Heart right ventricle (tissue), 16 donors: ENCODE data around the gene NEU4. TPM values are rescaled to one million over a fixed set of nuclear protein-coding genes. Genes with fewer than 3 reads are reported as not detected.
"Not testable (repeated sequence)": the region's sequence is repeated elsewhere in the genome, so short reads cannot be mapped to it uniquely, and the experiment has no call there.

Source experiments
- ATAC-seq, 8 donors: fragments of 200-7000 bp; cut with Tn5 transposase; one replicate each; pipeline ENCODE4 v1.9.1; 2020; ENCODE audit warnings: mild to moderate bottlenecking in 8 of 8, moderate library complexity in 8 of 8, moderate number of reproducible peaks in 1 of 8
- DNase-seq, 2 donors: peaks; one replicate each; pipeline ENCODE4 v3.0.0-alpha.2; 2020
- H3K27ac ChIP-seq, 10 donors: fragments of 200-600 bp; sonication (generic) in 2 of 10; one replicate each; pipeline versions ENCODE4 v1.5.0 to v1.8.0; 2020 to 2022; ENCODE audit warnings: mild to moderate bottlenecking in 3 of 10
- H3K27me3 ChIP-seq, 7 donors: fragments of 200-600 bp; one replicate each; pipeline ENCODE4 v1.8.0; 2021 to 2022; ENCODE audit warnings: mild to moderate bottlenecking in 2 of 7
- H3K36me3 ChIP-seq, 9 donors: fragments of 200-600 bp; sonication (generic) in 1 of 9; one replicate each; pipeline versions ENCODE4 v1.5.0 to v1.8.0; 2020 to 2022; ENCODE audit warnings: mild to moderate bottlenecking in 2 of 9
- H3K4me1 ChIP-seq, 9 donors: fragments of 200-600 bp; sonication (generic) in 1 of 9; one replicate each; pipeline versions ENCODE4 v1.5.0 to v1.8.0; 2020 to 2022; ENCODE audit warnings: mild to moderate bottlenecking in 4 of 9
- H3K4me3 ChIP-seq, 10 donors: fragments of 200-600 bp; sonication (generic) in 2 of 10; one replicate each; pipeline versions ENCODE4 v1.5.0 to v1.8.0; 2020 to 2022; ENCODE audit warnings: mild to moderate bottlenecking in 7 of 10, moderate library complexity in 2 of 10
- H3K9me3 ChIP-seq, 11 donors: fragments of 200-600 bp in 10 of 11; sonication (generic) in 2 of 11; one replicate each; pipeline versions ENCODE4 v1.5.0 to v1.8.0; 2013 to 2022; ENCODE audit warnings: mild to moderate bottlenecking in 2 of 11, control low read depth in 1 of 11, moderate library complexity in 1 of 11
- WGBS, 2 donors: extraction: QIAGEN DNeasy Blood & Tissue Kit; methylation state at CpG; one replicate each; pipeline ENCODE4 v1.1.7; 2013; ENCODE audit warnings: inconsistent platforms in 1 of 2; 5-methylcytosine and 5-hydroxymethylcytosine counted together
- intact Hi-C, 10 donors: fragments of 100-400 bp; cut with DNase I; formaldehyde crosslinking; loops; one replicate each; pipeline versions ENCODE4 v1.11.1 to v1.14.2; 2022
- polyA plus RNA-seq, 2 donors: library from polyadenylated mRNA; stranded (reverse); fragments of 200-250 nt; gene quantifications; one replicate each; pipeline ENCODE4 v1.2.3, GENCODE V29; 2013
- total RNA-seq, 10 donors: library from RNA; stranded (reverse); fragmentation: NEBNext Ultra II Directional in 3 of 10; extraction: Animal tissue kit (Norgen Biotek cat#: 25700) in 3 of 10; gene quantifications; one replicate each; pipeline versions ENCODE4 v1.2.1 to v1.2.4, GENCODE V29; 2021 to 2023
- TF ChIP-seq, protein P1 (sequence below), 9 donors: fragments of 200-600 bp; sonication (generic) in 2 of 9; IDR thresholded peaks; one replicate each; pipeline versions ENCODE4 v1.5.0 to v1.8.0; 2021 to 2022; ENCODE audit warnings: antibody characterized with exemption in 9 of 9, mild to moderate bottlenecking in 5 of 9, moderate library complexity in 1 of 9
- donor health status: Arrhythmogenic right ventricular cardiomyopathy.
- donor health status: ischemic (EF 13 %, LVEDD 7.1; RV severe dilation, severe dysfunction).
- donor health status: healthy with polysubstance abuse.
- donor health status: DM: no; HTN: yes; CAD: no.
- donor health status: DM: no; HTN: no; CAD: no.
- donor health status: ischemic (EF 25% LVEDD 6.9; RV normal size, moderate dysfunction).
- donor health status: ischemic (EF 25% LVEDD 5.7; RV mildly dilated, moderate dysfunction).
- donor health status: healthy.
- donor health status: DM: yes; HTN: yes; CAD: no.
- donor health status: Ischemic cardiomyopathy.
- donor health status: ischemic (EF 35%, LVEDD 5.7; RV mildly dilated, moderate dysfunction).
- donor health status: nonischemic (EF 11% LVEDD 7.7; RV severe dilation, severe dysfunction).
- donor health status: DM: yes; HTN: yes; CAD: no.
- donor health status: PGD.
- donor health status: ischemic (EF 29% LVEDD 5.4; RV normal size, mild dysfunction).
- donor health status: nonischemic (EF 23%, LVEDD 6.1; RV moderate dilation, normal function).

NEU4 gene
- total and polyA plus RNA-seq, 12 donors: 0.07 to 1.2 (median 0.46) TPM; not detected in 2

DNA sequence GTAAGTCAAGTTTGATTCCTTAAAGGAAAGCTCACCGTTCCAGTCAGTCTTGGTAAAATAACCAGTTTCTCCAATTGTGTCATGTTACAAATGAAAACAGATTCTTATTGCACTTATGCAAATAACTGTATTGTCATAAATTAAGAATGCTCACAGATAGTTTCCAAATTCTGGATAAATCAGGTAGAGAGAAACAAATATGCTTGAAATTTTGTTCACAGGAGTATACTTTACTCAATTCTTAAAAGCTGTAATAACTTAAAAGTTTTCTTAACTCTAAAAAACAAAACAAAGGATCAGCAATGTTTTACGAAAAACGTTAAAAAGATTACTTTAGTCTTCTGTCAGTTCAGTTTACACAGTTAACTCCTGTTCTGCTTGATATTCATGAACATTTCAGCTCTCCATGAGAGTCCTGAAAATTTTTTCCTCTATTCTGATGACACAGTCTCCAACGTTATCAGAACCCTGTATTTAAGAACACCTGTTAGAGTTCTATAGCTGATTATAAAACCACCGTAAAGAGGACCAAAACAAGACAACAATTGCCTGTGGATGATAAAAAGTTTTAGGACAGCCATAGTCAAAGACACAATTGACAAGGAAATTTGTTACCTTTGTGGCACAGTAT lies 27.9 kb upstream of the NEU4 start:
- H3K9me3 ChIP-seq: peaks cover 0 to 20% (median 0%) of the 10 kb centered on the region in 11 donors
- WGBS, 2 donors: 84 to 85% methylated on average over 5 of the region's 5 CpGs
- intact Hi-C loops: no loop called here
- no peak overlapping the region for H3K4me3 ChIP-seq
- ATAC-seq (no peak), DNase-seq (no peak)
- H3K27ac ChIP-seq: no peak overlapping the region
- TF ChIP-seq, protein P1, sequence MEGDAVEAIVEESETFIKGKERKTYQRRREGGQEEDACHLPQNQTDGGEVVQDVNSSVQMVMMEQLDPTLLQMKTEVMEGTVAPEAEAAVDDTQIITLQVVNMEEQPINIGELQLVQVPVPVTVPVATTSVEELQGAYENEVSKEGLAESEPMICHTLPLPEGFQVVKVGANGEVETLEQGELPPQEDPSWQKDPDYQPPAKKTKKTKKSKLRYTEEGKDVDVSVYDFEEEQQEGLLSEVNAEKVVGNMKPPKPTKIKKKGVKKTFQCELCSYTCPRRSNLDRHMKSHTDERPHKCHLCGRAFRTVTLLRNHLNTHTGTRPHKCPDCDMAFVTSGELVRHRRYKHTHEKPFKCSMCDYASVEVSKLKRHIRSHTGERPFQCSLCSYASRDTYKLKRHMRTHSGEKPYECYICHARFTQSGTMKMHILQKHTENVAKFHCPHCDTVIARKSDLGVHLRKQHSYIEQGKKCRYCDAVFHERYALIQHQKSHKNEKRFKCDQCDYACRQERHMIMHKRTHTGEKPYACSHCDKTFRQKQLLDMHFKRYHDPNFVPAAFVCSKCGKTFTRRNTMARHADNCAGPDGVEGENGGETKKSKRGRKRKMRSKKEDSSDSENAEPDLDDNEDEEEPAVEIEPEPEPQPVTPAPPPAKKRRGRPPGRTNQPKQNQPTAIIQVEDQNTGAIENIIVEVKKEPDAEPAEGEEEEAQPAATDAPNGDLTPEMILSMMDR (IDR thresholded peaks at IDR 0.05): no peak
- no peaks in the 10 kb centered on the region for H3K36me3 ChIP-seq
- H3K4me1 ChIP-seq: no peaks in the 10 kb centered on the region
- H3K27me3 ChIP-seq: peaks cover 0 to 18% (median 13%) of the 10 kb centered on the region in 7 donors

- H3K27ac ChIP-seq, H3K4me3 ChIP-seq, intact Hi-C loops, DNase-seq, H3K27me3 ChIP-seq, H3K36me3 ChIP-seq, ATAC-seq, H3K4me1 ChIP-seq: not testable (repeated sequence)
- 86 to 90% methylated on average over 3 of the region's 3 CpGs for WGBS, 2 donors
- H3K9me3 ChIP-seq: peaks cover 0 to 20% (median 0%) of the 10 kb centered on the region in 11 donors
Measured at GRCh38 chr2:241782053-241782452, 26.9 kb upstream of the NEU4 start.

GRCh38 chr2:241788135-241788534 lies 20.9 kb upstream of the NEU4 start:
- DNase-seq: no peak
- no peak overlapping the region for H3K27ac ChIP-seq
- H3K4me1 ChIP-seq: peaks cover 0 to 9% (median 0%) of the 10 kb centered on the region in 9 donors
- WGBS, 2 donors: 81 to 89% methylated on average over 4 of the region's 4 CpGs
- TF ChIP-seq, protein P1 (IDR thresholded peaks at IDR 0.05): no peak
- H3K4me3 ChIP-seq: no peak overlapping the region
- H3K9me3 ChIP-seq: no peaks in the 10 kb centered on the region
- H3K36me3 ChIP-seq: no peaks in the 10 kb centered on the region
- intact Hi-C loops: no loop called here
- H3K27me3 ChIP-seq: no peaks in the 10 kb centered on the region
- no peak for ATAC-seq

GRCh38 chr2:241788572-241788971 lies 20.4 kb upstream of the NEU4 start:
- H3K4me1 ChIP-seq: peaks cover 0 to 9% (median 0%) of the 10 kb centered on the region in 9 donors
- H3K27me3 ChIP-seq: no peaks in the 10 kb centered on the region
- 35 to 37% methylated on average over 3 of the region's 3 CpGs for WGBS, 2 donors
- no peak overlapping the region for H3K4me3 ChIP-seq
- DNase-seq (no peak), ATAC-seq (no peak)
- TF ChIP-seq, protein P1 (IDR thresholded peaks at IDR 0.05): no peak
- no peak overlapping the region for H3K27ac ChIP-seq
- no peaks in the 10 kb centered on the region for H3K9me3 ChIP-seq
- no peaks in the 10 kb centered on the region for H3K36me3 ChIP-seq
- intact Hi-C loops: no loop called here

GRCh38 chr2:241791385-241791784 lies 17.6 kb upstream of the NEU4 start:
- H3K36me3 ChIP-seq, H3K4me1 ChIP-seq, DNase-seq, H3K27ac ChIP-seq, H3K27me3 ChIP-seq, H3K9me3 ChIP-seq, intact Hi-C loops, H3K4me3 ChIP-seq: not testable (repeated sequence)
- ATAC-seq: peak in 1 of 8 donors; percentile 39
- 31 to 55% methylated on average over 3 of the region's 3 CpGs for WGBS, 2 donors
